Keratinocyte (primary cell): Measurements from ENCODE around the gene PRR11. TPM values are rescaled to one million over a fixed set of nuclear protein-coding genes. Genes with fewer than 3 reads are reported as not detected.

ENCODE experiments used
- DNase-seq: peaks from one replicate; pipeline ENCODE4 v3.0.0-alpha.2; 2011; ENCODE audit warnings: low read depth, missing footprints, low spot score
- FAIRE-seq: peaks from 2 replicates; lab custom pipeline; 2011; peaks lifted over from hg19 to GRCh38; lab: Jason Lieb, UNC
- H2AFZ ChIP-seq: 2 replicates; pipeline ENCODE4 v1.6.0; 2012; ENCODE audit warnings: low read length, control low read depth, inconsistent platforms; ENCODE audit not compliant: control insufficient read depth
- H3K27ac ChIP-seq: 2 replicates; pipeline ENCODE4 v1.5.1; 2011; ENCODE audit warnings: low read length; ENCODE audit not compliant: control insufficient read depth, insufficient read depth
- H3K27me3 ChIP-seq: 3 replicates; pipeline ENCODE4 v1.6.0; 2011; ENCODE audit warnings: low read length; ENCODE audit not compliant: control insufficient read depth, insufficient read depth; ENCODE audit errors: extremely low read depth
- H3K36me3 ChIP-seq, 2 experiments: 2 replicates in 1 of 2; 3 replicates in 1 of 2; pipeline ENCODE4 v1.5.1; 2011; ENCODE audit warnings: low read length in 2 of 2, mild to moderate bottlenecking in 1 of 2; ENCODE audit not compliant: control insufficient read depth in 2 of 2, insufficient read depth in 2 of 2; ENCODE audit errors: extremely low read depth in 1 of 2
- H3K4me1 ChIP-seq: 3 replicates; pipeline ENCODE4 v1.5.1; 2011; ENCODE audit warnings: low read length; ENCODE audit not compliant: control insufficient read depth, insufficient read depth; ENCODE audit errors: extremely low read depth
- H3K4me2 ChIP-seq: 3 replicates; pipeline ENCODE4 v1.6.0; 2011; ENCODE audit warnings: low read depth, low read length; ENCODE audit not compliant: control insufficient read depth, insufficient read depth; ENCODE audit errors: extremely low read depth
- H3K4me3 ChIP-seq, 3 experiments: fragments of 200-600 bp in 1 of 3; sonication (generic) in 1 of 3; 2 replicates in 2 of 3; 3 replicates in 1 of 3; pipeline ENCODE4 v1.5.1; 2011 to 2016; ENCODE audit warnings: low read length in 3 of 3, mild to moderate bottlenecking in 3 of 3, control low read depth in 2 of 3, inconsistent platforms in 1 of 3, low read depth in 1 of 3, mixed read lengths in 1 of 3, mixed run types in 1 of 3, moderate library complexity in 1 of 3; ENCODE audit not compliant: control insufficient read depth in 2 of 3, insufficient read depth in 2 of 3; ENCODE audit errors: extremely low read depth in 1 of 3
- H3K79me2 ChIP-seq: 2 replicates; pipeline ENCODE4 v1.6.0; 2012; ENCODE audit warnings: low read length; ENCODE audit not compliant: control insufficient read depth, insufficient read depth
- H3K9ac ChIP-seq: 3 replicates; pipeline ENCODE4 v1.6.0; 2011; ENCODE audit warnings: low read length; ENCODE audit not compliant: control insufficient read depth, insufficient read depth; ENCODE audit errors: extremely low read depth
- H3K9me1 ChIP-seq: 3 replicates; pipeline ENCODE4 v1.6.0; 2011; ENCODE audit warnings: low read length; ENCODE audit not compliant: control insufficient read depth, insufficient read depth; ENCODE audit errors: extremely low read depth
- H3K9me3 ChIP-seq: 2 replicates; pipeline ENCODE4 v1.5.1; 2012; ENCODE audit warnings: low read depth, low read length; ENCODE audit not compliant: control insufficient read depth
- H4K20me1 ChIP-seq: 3 replicates; pipeline ENCODE4 v1.6.0; 2011; ENCODE audit warnings: low read length; ENCODE audit not compliant: control insufficient read depth, insufficient read depth; ENCODE audit errors: extremely low read depth
- CTCF ChIP-seq, 3 experiments: IDR thresholded peaks in 1 of 3; conservative IDR thresholded peaks in 1 of 3; optimal IDR thresholded peaks in 1 of 3; 2 replicates in 2 of 3; 3 replicates in 1 of 3; pipeline versions ENCODE3 to v1.5.1; 2011; ENCODE audit warnings: low read length in 3 of 3, mild to moderate bottlenecking in 3 of 3, moderate library complexity in 2 of 3, control low read depth in 1 of 3, inconsistent platforms in 1 of 3; ENCODE audit not compliant: insufficient read depth in 2 of 3; ENCODE audit errors: extremely low read depth in 1 of 3
- EZH2 ChIP-seq: IDR thresholded peaks from one replicate; pipeline ENCODE4 v1.6.1; 2012; ENCODE audit warnings: inconsistent platforms, mild to moderate bottlenecking, low read length, moderate library complexity
- dilution Hi-C: fragments of 300-500 bp; cut with MboI; formaldehyde crosslinking; loops from one replicate; pipeline ENCODE4 v1.7.0; 2020; ENCODE audit warnings: low sequenced_read_pairs; ENCODE audit not compliant: extremely low pct_ligation_motif_present
- polyA plus RNA-seq, 5 experiments: library from polyadenylated mRNA; depleted of rRNA in 3 of 5; stranded (reverse) in 3 of 5; stranded (forward) in 1 of 5; unstranded in 1 of 5; fragments of >200 nt; gene quantifications; 1 replicate in 1 of 5; 2 replicates in 3 of 5; 3 replicates in 1 of 5; pipeline versions ENCODE4 v1.2.1 to v1.2.3, GENCODE V29; 2011 to 2012; ENCODE audit warnings: missing spikeins in 2 of 5, low read depth in 1 of 5, low replicate concordance in 1 of 5

Gene PRR11
- polyA plus RNA-seq, 1 donor (not counting 4 experiments of a cell fraction or from before 2014, with no cell fraction given): 40.1 TPM

GRCh38 chr17:59190806-59191205, 35.3 kb downstream of the PRR11 start:
- TF ChIP-seq EZH2 (no peak), CTCF (optimal IDR thresholded peaks at IDR 0.05 in 1 of 3, IDR thresholded peaks at IDR 0.05 in 1 of 3, conservative IDR thresholded peaks at IDR 0.05 in 1 of 3; ENCODE audit: extremely low read depth in 1 of 3, insufficient read depth in 2 of 3, low read length in 3 of 3) (no peak)
- dilution Hi-C loops: no loop called here
- H3K9ac ChIP-seq: no peak overlapping the region
- no peak overlapping the region for H3K27ac ChIP-seq
- DNase-seq (no peak), FAIRE-seq (no peak)
- H4K20me1 ChIP-seq: no peaks in the 10 kb centered on the region
- no peaks in the 10 kb centered on the region for H3K4me1 ChIP-seq
- no peaks in the 10 kb centered on the region for H3K9me1 ChIP-seq
- no peaks in the 10 kb centered on the region for H3K79me2 ChIP-seq
- no peaks in the 10 kb centered on the region for H3K27me3 ChIP-seq
- H3K4me3 ChIP-seq: no peak overlapping the region
- peaks cover 1 to 23% of the 10 kb centered on the region in 2 experiments for H3K36me3 ChIP-seq
- no peaks in the 10 kb centered on the region for H3K9me3 ChIP-seq
- H3K4me2 ChIP-seq: no peak overlapping the region
- no peak overlapping the region for H2AFZ ChIP-seq

GRCh38 chr17:59193336-59193862, 37.9 kb downstream of the PRR11 start:
- no peak overlapping the region for H3K4me2 ChIP-seq
- no peaks in the 10 kb centered on the region for H3K4me1 ChIP-seq
- TF ChIP-seq CTCF (optimal IDR thresholded peaks at IDR 0.05 in 1 of 3, IDR thresholded peaks at IDR 0.05 in 1 of 3, conservative IDR thresholded peaks at IDR 0.05 in 1 of 3; ENCODE audit: extremely low read depth in 1 of 3, insufficient read depth in 2 of 3, low read length in 3 of 3) (no peak), EZH2 (no peak)
- H3K4me3 ChIP-seq: no peak overlapping the region
- no peaks in the 10 kb centered on the region for H4K20me1 ChIP-seq
- H3K9ac ChIP-seq: no peak overlapping the region
- H3K79me2 ChIP-seq: no peaks in the 10 kb centered on the region
- no peaks in the 10 kb centered on the region for H3K9me1 ChIP-seq
- dilution Hi-C loops: no loop called here
- no peak overlapping the region for H3K27ac ChIP-seq
- H3K27me3 ChIP-seq: no peaks in the 10 kb centered on the region
- H2AFZ ChIP-seq: no peak overlapping the region
- H3K36me3 ChIP-seq: peaks cover 3 to 21% of the 10 kb centered on the region in 2 experiments
- FAIRE-seq: no peak
- no peak for DNase-seq
- H3K9me3 ChIP-seq: no peaks in the 10 kb centered on the region
